NCI-H1092 (cell line): ENCODE data around the gene GOLGA6L7.
"Not testable (repeated sequence)": the region's sequence is repeated elsewhere in the genome, so short reads cannot be mapped to it uniquely, and the experiment has no call there.

Experiments
- DNase-seq: peaks from one replicate; lab custom pipeline; 2025; lab: John Stamatoyannopoulos, UW

GOLGA6L7 gene

DNA sequence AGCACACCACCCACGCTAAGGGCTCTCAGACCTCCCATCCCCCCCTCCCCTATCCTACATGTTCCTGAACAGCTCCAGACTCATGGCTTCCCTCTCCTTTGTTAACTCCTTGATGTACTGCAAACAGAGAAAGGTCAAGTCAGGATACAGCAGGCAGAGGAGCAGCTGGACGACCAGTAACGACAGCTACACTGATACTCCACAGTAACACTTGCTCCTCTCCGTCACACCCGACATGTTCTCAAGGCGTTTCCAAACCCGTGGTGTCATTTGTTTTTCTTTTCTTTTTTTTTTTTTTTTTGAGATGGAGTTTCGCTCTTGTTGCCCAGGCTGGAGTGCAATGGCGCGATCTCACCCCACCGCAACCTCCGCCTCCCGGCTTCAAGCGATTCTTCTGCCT lies 4.3 kb downstream of the GOLGA6L7 start:
- not testable (repeated sequence) for DNase-seq

- DNase-seq, result not testable (repeated sequence)
Measured at GRCh38 chr15:28843520-28843919, 4.9 kb downstream of the GOLGA6L7 start.

GRCh38 chr15:28842210-28842609 lies 6.2 kb downstream of the GOLGA6L7 start:
- DNase-seq, result not testable (repeated sequence)

- DNase-seq, result not testable (repeated sequence)
Measured at GRCh38 chr15:28840285-28840684, 8.2 kb downstream of the GOLGA6L7 start.

DNA sequence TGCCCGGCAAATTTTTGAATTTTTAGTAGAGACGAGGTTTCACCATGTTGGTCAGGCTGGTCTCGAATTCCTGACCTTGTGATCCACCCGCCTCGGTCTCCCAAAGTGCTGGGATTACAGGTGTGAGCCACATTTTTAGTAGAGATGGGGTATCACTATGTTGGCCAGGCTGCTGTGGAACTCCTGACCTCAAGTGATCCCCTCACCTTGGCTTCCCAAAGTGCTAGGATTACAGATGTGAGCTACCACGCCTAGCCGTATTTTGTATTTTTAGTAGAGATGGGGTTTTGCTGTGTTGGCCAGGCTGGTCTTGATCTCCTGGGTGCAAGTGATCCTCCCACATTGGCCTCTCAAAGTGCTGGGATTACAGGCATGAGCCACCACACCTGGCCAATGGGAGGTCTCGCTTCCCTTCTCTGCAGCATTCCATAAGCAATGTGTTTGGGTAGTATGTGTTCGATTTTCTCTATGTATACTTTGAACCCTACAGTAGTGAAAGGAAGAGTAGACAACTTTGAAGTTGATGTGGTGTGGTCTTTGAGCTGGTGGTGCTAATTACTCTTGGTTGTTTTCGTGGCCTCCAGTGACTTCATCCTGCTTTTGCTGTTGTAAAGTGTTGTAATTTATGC lies 13.4 kb downstream of the GOLGA6L7 start:
- not testable (repeated sequence) for DNase-seq

DNA sequence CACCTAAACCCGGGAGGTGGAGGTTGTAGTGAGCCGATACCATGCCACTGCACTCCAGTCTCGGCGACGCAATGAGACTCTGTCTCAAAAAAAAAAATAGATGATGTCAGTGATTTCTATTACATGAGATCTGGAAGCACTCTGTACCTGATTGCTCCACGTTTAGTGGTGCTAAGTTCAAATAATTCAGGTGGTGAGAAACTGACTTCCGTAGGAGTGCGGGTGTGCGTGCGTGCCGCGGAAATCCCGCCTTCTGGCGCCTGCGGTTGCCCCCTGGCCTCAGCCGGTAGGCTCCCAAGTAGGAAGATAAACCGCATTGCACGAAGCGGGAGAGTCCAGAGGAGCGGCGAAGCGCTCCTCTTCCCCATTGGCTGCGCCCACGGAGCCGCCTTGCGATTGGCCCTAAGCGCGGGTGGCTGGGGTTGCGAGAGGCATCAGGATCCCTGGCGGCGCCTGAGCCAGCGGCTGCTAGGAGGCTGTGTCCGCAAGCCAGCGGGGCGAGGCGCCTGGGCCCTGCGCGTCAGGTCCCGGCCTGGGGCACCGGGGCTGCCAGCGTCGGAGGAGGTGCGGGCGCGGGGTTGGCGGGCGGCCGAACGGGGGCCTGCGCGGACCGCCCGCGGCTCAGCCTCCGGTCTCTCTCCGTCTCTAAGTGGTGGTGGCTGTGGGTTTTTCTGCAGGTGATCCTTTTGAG lies 16.4 kb downstream of the GOLGA6L7 start:
- DNase-seq, result peak; percentile 86

DNA sequence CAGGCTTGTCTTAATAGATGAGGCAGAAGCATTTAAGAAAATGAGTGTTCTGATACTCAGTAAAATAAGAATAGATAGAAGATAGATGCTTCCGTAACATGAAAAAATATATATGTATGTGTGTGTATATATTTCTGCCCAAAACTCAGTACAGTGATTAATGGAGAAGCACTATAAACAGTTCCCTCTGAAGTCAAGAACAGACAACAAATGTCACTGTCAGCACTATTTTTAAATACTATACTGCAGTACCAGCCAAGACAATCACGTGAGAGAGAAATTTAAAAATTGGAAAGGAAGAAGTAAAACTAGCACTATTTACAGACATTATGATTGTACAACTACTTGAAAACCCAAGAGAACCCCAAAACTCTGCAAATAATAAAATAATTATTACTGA lies 27.0 kb downstream of the GOLGA6L7 start:
- DNase-seq, result not testable (repeated sequence)

- not testable (repeated sequence) for DNase-seq
Measured at GRCh38 chr15:28819930-28820295, 28.5 kb downstream of the GOLGA6L7 start.

GRCh38 chr15:28819019-28819929 lies 29.2 kb downstream of the GOLGA6L7 start:
- DNase-seq, result not testable (repeated sequence)

GRCh38 chr15:28818168-28818567 lies 30.3 kb downstream of the GOLGA6L7 start:
- not testable (repeated sequence) for DNase-seq

DNA sequence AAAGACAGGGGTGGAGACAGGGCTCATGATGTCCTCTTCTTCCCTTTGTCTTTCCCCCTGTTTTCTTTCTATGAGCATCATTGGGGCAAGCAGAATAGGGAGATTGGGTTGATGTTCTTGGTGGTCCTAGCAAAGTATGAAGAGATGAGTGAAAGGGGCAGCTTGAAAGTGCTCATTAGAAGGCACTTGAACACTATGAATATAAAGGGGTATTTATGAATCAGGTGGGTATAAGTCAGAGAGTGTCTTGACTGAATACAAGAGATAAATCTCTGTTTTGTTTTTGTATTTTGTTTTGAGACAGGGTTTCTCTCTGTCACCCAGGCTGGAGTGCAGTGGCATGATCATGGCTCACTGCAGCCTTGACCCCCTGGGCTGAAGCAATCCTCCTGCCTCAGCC lies 34.4 kb downstream of the GOLGA6L7 start:
- DNase-seq, result not testable (repeated sequence)

DNA sequence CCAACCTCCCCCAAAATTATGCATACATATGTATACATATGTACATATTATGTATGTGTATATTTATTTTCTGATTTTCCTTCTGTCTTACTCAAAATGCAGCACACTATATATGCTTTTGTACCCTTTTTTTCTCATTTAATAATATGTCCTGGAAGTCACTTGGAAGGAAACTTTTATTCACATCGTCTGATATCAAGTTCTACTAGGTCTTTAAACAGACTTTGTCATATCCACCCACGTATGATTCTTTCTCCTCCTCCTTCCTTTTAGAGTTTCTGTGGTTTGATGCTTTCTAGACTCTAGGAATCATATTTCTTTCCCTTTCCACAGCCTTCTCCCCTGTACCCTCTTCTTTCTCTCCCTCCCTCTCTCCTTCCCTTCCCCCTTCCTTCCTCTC lies 35.1 kb downstream of the GOLGA6L7 start:
- not testable (repeated sequence) for DNase-seq

DNA sequence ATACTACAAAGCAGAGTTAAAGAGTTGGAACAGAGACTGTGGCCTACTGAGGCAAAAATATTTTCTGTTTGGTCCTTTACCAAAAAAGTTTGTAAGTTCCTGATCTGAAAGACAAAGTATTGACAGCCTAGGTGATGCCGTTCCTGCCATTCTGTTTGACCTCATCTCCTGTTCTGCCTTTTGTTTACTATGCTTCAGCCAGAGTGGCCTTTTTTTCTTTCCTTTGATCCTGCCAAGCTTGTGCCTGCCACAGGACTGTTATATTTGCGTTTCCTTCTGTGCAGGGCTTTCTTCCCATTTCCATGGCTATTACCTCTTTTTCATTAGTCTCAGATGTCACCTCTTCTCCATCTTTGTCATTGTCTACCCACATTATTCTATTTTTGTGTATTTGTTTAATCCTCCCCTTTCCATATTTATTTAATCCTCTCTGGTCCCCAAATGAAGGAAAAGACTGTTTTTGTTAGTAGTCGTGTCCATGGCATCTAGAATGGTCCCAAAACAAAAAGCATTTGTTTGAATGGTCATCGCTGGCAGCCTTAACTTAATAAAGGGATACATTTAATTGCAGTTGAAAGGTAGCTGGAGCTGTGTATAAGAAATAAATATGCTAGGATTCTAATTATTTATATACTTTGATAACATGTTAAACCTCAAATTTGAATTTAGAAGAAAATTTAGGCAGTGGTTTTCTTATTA lies 36.4 kb downstream of the GOLGA6L7 start:
- DNase-seq, result not testable (repeated sequence)

DNA sequence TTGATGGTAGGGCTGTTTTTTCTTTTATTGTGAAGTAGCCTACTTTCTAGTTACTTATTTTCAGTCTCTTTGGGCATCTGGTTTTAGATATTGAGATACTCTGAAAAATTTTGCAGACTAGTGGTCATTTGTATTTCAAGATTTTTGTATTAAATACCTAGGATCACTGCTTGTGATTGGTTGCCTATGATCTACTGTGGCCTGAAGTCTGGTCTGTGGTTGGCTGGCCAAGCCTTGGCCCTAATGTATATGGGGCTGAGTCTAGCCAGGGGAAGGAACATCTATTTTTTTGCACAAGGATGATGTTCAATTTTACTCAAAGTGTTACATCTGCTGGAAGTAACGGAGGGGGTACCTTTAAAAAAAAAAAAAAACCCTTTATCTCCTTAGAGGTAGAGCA lies 38.0 kb downstream of the GOLGA6L7 start:
- DNase-seq, result not testable (repeated sequence)

- not testable (repeated sequence) for DNase-seq
Measured at GRCh38 chr15:28808136-28808535, 40.3 kb downstream of the GOLGA6L7 start.

DNA sequence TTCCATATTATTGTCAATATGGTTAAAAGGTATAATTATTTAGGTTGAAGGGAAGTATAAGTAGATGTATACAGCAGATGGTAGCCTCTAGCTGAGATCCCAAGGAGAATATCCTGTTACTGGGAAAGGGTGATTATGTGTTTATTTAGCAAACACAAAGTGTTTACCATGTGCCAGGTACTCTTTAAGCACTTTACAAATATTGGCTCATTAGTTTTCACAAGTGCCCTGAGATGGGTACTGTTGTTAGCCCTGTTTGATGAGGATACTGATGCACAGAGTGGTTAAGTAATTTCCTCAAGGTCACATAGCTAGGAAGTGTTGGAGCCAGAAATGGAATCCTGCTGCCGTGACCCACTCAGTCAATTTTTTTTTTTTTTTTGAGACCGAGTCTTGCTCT lies 48.1 kb downstream of the GOLGA6L7 start:
- DNase-seq, result peak; percentile 61

GRCh38 chr15:28798234-28798633 lies 50.2 kb downstream of the GOLGA6L7 start:
- not testable (repeated sequence) for DNase-seq

DNA sequence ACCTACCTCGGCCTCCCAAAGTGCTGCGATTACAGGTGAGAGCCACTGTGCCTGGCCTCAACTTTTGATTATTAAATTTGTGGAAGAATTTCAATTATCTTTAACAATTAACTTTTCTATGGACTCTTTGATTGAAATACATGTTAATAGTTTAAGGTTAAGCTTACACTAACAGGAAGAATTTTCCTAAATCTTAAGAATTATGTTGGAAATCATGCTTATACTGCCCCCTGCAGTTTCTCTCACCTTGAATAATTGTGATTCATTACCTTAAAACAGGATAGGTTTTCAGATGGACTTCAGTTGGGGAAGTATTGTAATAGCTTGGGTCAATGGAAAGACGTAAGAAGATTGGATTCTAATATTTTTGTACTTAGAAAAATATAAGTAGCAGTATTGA lies 54.2 kb downstream of the GOLGA6L7 start:
- not testable (repeated sequence) for DNase-seq
